Measurements from ENCODE around the gene CCDC88C.
"Not testable (repeated sequence)": the region's sequence is repeated elsewhere in the genome, so short reads cannot be mapped to it uniquely, and the experiment has no call there.

CCDC88C gene

GRCh38 chr14:91418387-91419043 is 895 bp upstream of the CCDC88C start:
- peak in 1 of 2 experiments; percentile 9 for DNase-seq (ENCODE audit: low read depth in 2 of 2)

- no peak for DNase-seq (ENCODE audit: low read depth in 2 of 2)
Observed at GRCh38 chr14:91417983-91418386, 365 bp upstream of the CCDC88C start.

- DNase-seq (ENCODE audit: low read depth in 2 of 2): no peak
Observed at GRCh38 chr14:91416744-91417119, 888 bp downstream of the CCDC88C start.

GRCh38 chr14:91415794-91416743 is 1.6 kb downstream of the CCDC88C start:
- no peak for DNase-seq (ENCODE audit: low read depth in 2 of 2)

GRCh38 chr14:91414475-91414833 is 3.2 kb downstream of the CCDC88C start:
- DNase-seq (ENCODE audit: low read depth in 2 of 2): no peak

GRCh38 chr14:91413547-91414474 is 3.8 kb downstream of the CCDC88C start:
- no peak for DNase-seq (ENCODE audit: low read depth in 2 of 2)

- no peak for DNase-seq (ENCODE audit: low read depth in 2 of 2)
Observed at GRCh38 chr14:91412939-91413338, 4.7 kb downstream of the CCDC88C start.

GRCh38 chr14:91410771-91411536 is 6.7 kb downstream of the CCDC88C start:
- no peak for DNase-seq (ENCODE audit: low read depth in 2 of 2)

- no peak for DNase-seq (ENCODE audit: low read depth in 2 of 2)
Observed at GRCh38 chr14:91409928-91410718, 7.5 kb downstream of the CCDC88C start.

GRCh38 chr14:91409240-91409639 is 8.4 kb downstream of the CCDC88C start:
- DNase-seq (ENCODE audit: low read depth in 2 of 2): not testable (repeated sequence)

GRCh38 chr14:91406982-91407381 is 10.6 kb downstream of the CCDC88C start:
- no peak for DNase-seq (ENCODE audit: low read depth in 2 of 2)

GRCh38 chr14:91406451-91406850 is 11.2 kb downstream of the CCDC88C start:
- DNase-seq (ENCODE audit: low read depth in 2 of 2): no peak

- DNase-seq (ENCODE audit: low read depth in 2 of 2): no peak
Observed at GRCh38 chr14:91405724-91406435, 11.7 kb downstream of the CCDC88C start.

- no peak for DNase-seq (ENCODE audit: low read depth in 2 of 2)
Observed at GRCh38 chr14:91405241-91405721, 12.3 kb downstream of the CCDC88C start.

- DNase-seq (ENCODE audit: low read depth in 2 of 2): no peak
Observed at GRCh38 chr14:91402771-91403600, 14.6 kb downstream of the CCDC88C start.

GRCh38 chr14:91402348-91402747 is 15.3 kb downstream of the CCDC88C start:
- no peak for DNase-seq (ENCODE audit: low read depth in 2 of 2)

GRCh38 chr14:91401751-91402150 is 15.9 kb downstream of the CCDC88C start:
- no peak for DNase-seq (ENCODE audit: low read depth in 2 of 2)

- no peak for DNase-seq (ENCODE audit: low read depth in 2 of 2)
Observed at GRCh38 chr14:91400696-91401095, 16.9 kb downstream of the CCDC88C start.

All from fibroblast of skin of left biceps (primary cell).